ENCODE measurements around the gene C4BPB.

GRCh38 chr1:207069061-207069460 lies 19.6 kb upstream of the C4BPB start:
- TF ChIP-seq YY1 (IDR thresholded peaks at IDR 0.05; ENCODE audit: insufficient read depth, insufficient read length) (no peak), SUZ12 (IDR thresholded peaks at IDR 0.05; ENCODE audit: extremely low read depth, insufficient read depth, insufficient read length) (no peak)
